ENCODE measurements around the gene SLC25A40.
"Not testable (repeated sequence)": the region's sequence is repeated elsewhere in the genome, so short reads cannot be mapped to it uniquely, and the experiment has no call there.

- TF ChIP-seq CTCF (IDR thresholded peaks at IDR 0.05 in 2 of 3, conservative IDR thresholded peaks at IDR 0.05 in 1 of 3; ENCODE audit: borderline replicate concordance in 1 of 3, insufficient read depth in 1 of 3, low read depth in 2 of 3, low read length in 2 of 3); POLR2AphosphoS5 (IDR thresholded peaks at IDR 0.05; ENCODE audit: low read depth, low read length); EZH2 (IDR thresholded peaks at IDR 0.05); POLR2A (IDR thresholded peaks at IDR 0.05; ENCODE audit: borderline replicate concordance, extremely low read depth, insufficient read depth, insufficient read length): not testable (repeated sequence)
These were observed 54.1 kb downstream of the SLC25A40 start for GRCh38 chr7:87822056-87822455.
